K562 (cell line): ENCODE measurements around the gene NBEAL2. TPM values are rescaled to one million over a fixed set of nuclear protein-coding genes. Genes with fewer than 3 reads are reported as not detected.

ENCODE experiments used
- BACH1 ChIP-seq: fragments of 200-800 bp; sonication (Bioruptor generic); IDR thresholded peaks from 2 replicates; pipeline ENCODE4 v1.6.1; 2016; ENCODE audit warnings: missing genetic modification characterization, missing compliant biosample characterization
- BCLAF1 ChIP-seq, 2 experiments: fragments of 450-650 bp in 1 of 2; IDR thresholded peaks; 2 replicates each; pipeline ENCODE4 v1.6.1; 2011 to 2017; ENCODE audit warnings: low read depth in 2 of 2, antibody characterized with exemption in 1 of 2, borderline replicate concordance in 1 of 2, low read length in 1 of 2, mild to moderate bottlenecking in 1 of 2, mixed read lengths in 1 of 2; ENCODE audit not compliant: control insufficient read depth in 1 of 2
- FIP1L1 ChIP-seq: fragments of 200-400 bp; formaldehyde crosslinking; IDR thresholded peaks from 2 replicates; pipeline ENCODE4 v1.6.1; 2018; ENCODE audit warnings: mild to moderate bottlenecking, low read depth, low read length; ENCODE audit not compliant: poor library complexity, severe bottlenecking
- MTA3 ChIP-seq: fragments of 450-650 bp; formaldehyde crosslinking; IDR thresholded peaks from 2 replicates; pipeline ENCODE4 v1.6.1; 2017; ENCODE audit warnings: mild to moderate bottlenecking, borderline replicate concordance
- NFIC ChIP-seq: fragments of 450-650 bp; IDR thresholded peaks from 2 replicates; pipeline ENCODE4 v1.6.1; 2017; ENCODE audit warnings: mild to moderate bottlenecking, inconsistent platforms
- TBL1XR1 ChIP-seq, 2 experiments: IDR thresholded peaks; 2 replicates each; pipeline ENCODE4 v1.6.1; 2012; ENCODE audit warnings: improper control_type of control experiment in 2 of 2, low read length in 2 of 2, mild to moderate bottlenecking in 1 of 2
- TBP ChIP-seq: optimal IDR thresholded peaks from 2 replicates; pipeline ENCODE3; 2011; ENCODE audit warnings: low read depth, low read length, improper control_type of control experiment
- ZNF57 ChIP-seq: fragments of 450-650 bp; formaldehyde crosslinking; IDR thresholded peaks from 2 replicates; pipeline ENCODE4 v1.4.0; 2020; ENCODE audit warnings: mild to moderate bottlenecking, moderate library complexity
- polyA plus RNA-seq, 8 experiments: library from polyadenylated mRNA; depleted of rRNA in 4 of 8; stranded (reverse) in 5 of 8; unstranded in 3 of 8; fragments of >200 nt; fragmentation: Nextera tagmentation in 2 of 8; fragmentation: Illumina TruSeq in 1 of 8; extraction: Ambion mirVana in 2 of 8; extraction: Trizol in 1 of 8; gene quantifications; 2 replicates each; pipeline versions ENCODE4 v1.2.1 to v1.2.3, GENCODE V29; 2011 to 2014; ENCODE audit warnings: inconsistent platforms in 1 of 8, missing spikeins in 1 of 8
- total RNA-seq, 7 experiments: library from RNA; depleted of rRNA in 6 of 7; stranded (reverse); fragments of >200 nt in 6 of 7; fragmentation: Illumina TruSeq in 2 of 7; extraction: Trizol in 2 of 7; gene quantifications; 2 replicates each; pipeline versions ENCODE4 v1.2.1 to v1.2.3, GENCODE V29; 2011 to 2021; ENCODE audit warnings: low replicate concordance in 1 of 7

NBEAL2 gene
- total and polyA plus RNA-seq, 9 of the 15 experiments (the other 6 are each of a cell fraction or from before 2014, with no cell fraction given) = 0.06 to 114 (median 29.6) TPM

- TF ChIP-seq BCLAF1 (IDR thresholded peaks at IDR 0.05; ENCODE audit: borderline replicate concordance in 1 of 2, control insufficient read depth in 1 of 2, low read depth in 2 of 2, low read length in 1 of 2) (no peak), NFIC (peak; percentile 84), TBP (no peak), FIP1L1 (no peak), MTA3 (0 out of 2 replicates have a peak, but pooled peaks have one; percentile 52), ZNF57 (no peak), BACH1 (tag) (no peak), TBL1XR1 (IDR thresholded peaks at IDR 0.05; ENCODE audit: low read length in 2 of 2) (peak in 1 of 2 experiments; percentile 48; a peak in 1 of 4 replicates)
Measured at GRCh38 chr3:46948830-46949671, 30.4 kb upstream of the NBEAL2 start (continued).
